OCI-LY3 (cell line): ENCODE data around the gene CYP24A1.

Source experiments
- H2AFZ ChIP-seq: fragments of 200-600, 300-600 bp; shearing (Covaris generic); 2 replicates; pipeline ENCODE4 v1.6.0; 2014; ENCODE audit warnings: antibody characterized with exemption, low read depth, low read length
- H3K27ac ChIP-seq: fragments of 200-600, 300-600 bp; sonication (generic); 2 replicates; pipeline ENCODE4 v1.5.1; 2014; ENCODE audit warnings: mild to moderate bottlenecking, low read length, moderate library complexity, mixed read lengths
- H3K27me3 ChIP-seq: fragments of 200-600, 300-600 bp; sonication (generic); 2 replicates; pipeline ENCODE4 v1.6.1; 2014; ENCODE audit warnings: low read depth, low read length, mixed read lengths
- H3K36me3 ChIP-seq: fragments of 200-600, 300-600 bp; sonication (generic); replicated peaks from 2 replicates; pipeline ENCODE3; 2014; ENCODE audit warnings: low read depth, low read length, mixed read lengths
- H3K4me1 ChIP-seq: fragments of 300-600, 200-600 bp; sonication (generic); 2 replicates; pipeline ENCODE4 v1.6.1; 2014; ENCODE audit warnings: low read length, mixed read lengths
- H3K4me2 ChIP-seq: fragments of 200-600, 300-600 bp; sonication (generic); 2 replicates; pipeline ENCODE4 v1.6.1; 2014; ENCODE audit warnings: low read length, mixed read lengths
- H3K4me3 ChIP-seq: fragments of 300-600, 200-600 bp; sonication (generic); 2 replicates; pipeline ENCODE4 v1.5.1; 2014; ENCODE audit warnings: antibody characterized with exemption, mild to moderate bottlenecking, low read length, moderate library complexity
- H3K79me2 ChIP-seq: fragments of 300-600, 200-600 bp; shearing (Covaris generic); 2 replicates; pipeline ENCODE4 v1.6.1; 2014; ENCODE audit warnings: mild to moderate bottlenecking, low read length, mixed read lengths
- H3K9ac ChIP-seq: fragments of 300-600, 200-600 bp; shearing (Covaris generic); 2 replicates; pipeline ENCODE4 v1.6.0; 2014; ENCODE audit warnings: mild to moderate bottlenecking, low read length, moderate library complexity
- H3K9me3 ChIP-seq: fragments of 200-600, 300-600 bp; shearing (Covaris generic); 2 replicates; pipeline ENCODE4 v1.6.1; 2014; ENCODE audit warnings: low read length, mixed read lengths; ENCODE audit not compliant: insufficient read depth
- H4K20me1 ChIP-seq: fragments of 200-600, 300-600 bp; sonication (generic); 2 replicates; pipeline ENCODE4 v1.6.1; 2016; ENCODE audit warnings: low read length, mixed read lengths; ENCODE audit not compliant: insufficient read depth
- EZH2phosphoT487 ChIP-seq: fragments of 200-600 bp; shearing (Covaris generic); IDR thresholded peaks from 2 replicates; pipeline ENCODE4 v1.6.1; 2018; ENCODE audit warnings: antibody characterized with exemption, mixed run types, low read depth
- TF ChIP-seq, protein P1 (sequence below): fragments of 200-600, 300-600 bp; sonication (generic); IDR thresholded peaks from 2 replicates; pipeline ENCODE4 v1.5.1; 2014; ENCODE audit warnings: antibody characterized with exemption, low read length, low read depth

The CYP24A1 gene

DNA sequence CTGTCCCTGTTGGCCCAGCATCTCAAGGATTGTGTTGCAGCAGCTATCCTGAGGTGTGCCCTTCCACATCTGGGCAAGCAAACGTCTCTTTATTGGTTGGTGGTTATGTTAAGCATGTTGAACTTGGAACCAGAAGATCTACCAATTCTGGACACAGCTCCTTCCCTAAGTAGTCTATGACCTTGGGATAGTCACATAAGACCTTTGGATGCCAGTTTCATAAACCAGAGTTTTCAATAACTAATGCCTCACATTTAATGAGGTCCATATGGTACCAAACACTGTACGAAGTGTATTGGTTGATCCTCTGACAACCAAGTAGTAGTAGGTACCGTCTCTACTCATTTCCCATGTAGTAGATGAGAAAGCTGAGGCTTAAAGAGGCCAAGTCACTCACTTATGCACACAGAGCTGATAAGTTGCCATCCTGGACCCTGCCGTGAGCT lies 3.7 kb downstream of the CYP24A1 start:
- no peaks in the 10 kb centered on the region for H3K9me3 ChIP-seq
- no peak overlapping the region for H3K27ac ChIP-seq
- H3K9ac ChIP-seq = no peak overlapping the region
- no peak overlapping the region for H3K4me3 ChIP-seq
- no peaks in the 10 kb centered on the region for H3K79me2 ChIP-seq
- H3K36me3 ChIP-seq = no peaks in the 10 kb centered on the region
- TF ChIP-seq, protein P1, sequence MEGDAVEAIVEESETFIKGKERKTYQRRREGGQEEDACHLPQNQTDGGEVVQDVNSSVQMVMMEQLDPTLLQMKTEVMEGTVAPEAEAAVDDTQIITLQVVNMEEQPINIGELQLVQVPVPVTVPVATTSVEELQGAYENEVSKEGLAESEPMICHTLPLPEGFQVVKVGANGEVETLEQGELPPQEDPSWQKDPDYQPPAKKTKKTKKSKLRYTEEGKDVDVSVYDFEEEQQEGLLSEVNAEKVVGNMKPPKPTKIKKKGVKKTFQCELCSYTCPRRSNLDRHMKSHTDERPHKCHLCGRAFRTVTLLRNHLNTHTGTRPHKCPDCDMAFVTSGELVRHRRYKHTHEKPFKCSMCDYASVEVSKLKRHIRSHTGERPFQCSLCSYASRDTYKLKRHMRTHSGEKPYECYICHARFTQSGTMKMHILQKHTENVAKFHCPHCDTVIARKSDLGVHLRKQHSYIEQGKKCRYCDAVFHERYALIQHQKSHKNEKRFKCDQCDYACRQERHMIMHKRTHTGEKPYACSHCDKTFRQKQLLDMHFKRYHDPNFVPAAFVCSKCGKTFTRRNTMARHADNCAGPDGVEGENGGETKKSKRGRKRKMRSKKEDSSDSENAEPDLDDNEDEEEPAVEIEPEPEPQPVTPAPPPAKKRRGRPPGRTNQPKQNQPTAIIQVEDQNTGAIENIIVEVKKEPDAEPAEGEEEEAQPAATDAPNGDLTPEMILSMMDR = no peak
- no peak for TF ChIP-seq EZH2phosphoT487
- H3K4me1 ChIP-seq = no peaks in the 10 kb centered on the region
- H3K27me3 ChIP-seq = peaks cover 55% of the 10 kb centered on the region
- H4K20me1 ChIP-seq = no peaks in the 10 kb centered on the region
- H3K4me2 ChIP-seq = no peak overlapping the region
- H2AFZ ChIP-seq = no peak overlapping the region

DNA sequence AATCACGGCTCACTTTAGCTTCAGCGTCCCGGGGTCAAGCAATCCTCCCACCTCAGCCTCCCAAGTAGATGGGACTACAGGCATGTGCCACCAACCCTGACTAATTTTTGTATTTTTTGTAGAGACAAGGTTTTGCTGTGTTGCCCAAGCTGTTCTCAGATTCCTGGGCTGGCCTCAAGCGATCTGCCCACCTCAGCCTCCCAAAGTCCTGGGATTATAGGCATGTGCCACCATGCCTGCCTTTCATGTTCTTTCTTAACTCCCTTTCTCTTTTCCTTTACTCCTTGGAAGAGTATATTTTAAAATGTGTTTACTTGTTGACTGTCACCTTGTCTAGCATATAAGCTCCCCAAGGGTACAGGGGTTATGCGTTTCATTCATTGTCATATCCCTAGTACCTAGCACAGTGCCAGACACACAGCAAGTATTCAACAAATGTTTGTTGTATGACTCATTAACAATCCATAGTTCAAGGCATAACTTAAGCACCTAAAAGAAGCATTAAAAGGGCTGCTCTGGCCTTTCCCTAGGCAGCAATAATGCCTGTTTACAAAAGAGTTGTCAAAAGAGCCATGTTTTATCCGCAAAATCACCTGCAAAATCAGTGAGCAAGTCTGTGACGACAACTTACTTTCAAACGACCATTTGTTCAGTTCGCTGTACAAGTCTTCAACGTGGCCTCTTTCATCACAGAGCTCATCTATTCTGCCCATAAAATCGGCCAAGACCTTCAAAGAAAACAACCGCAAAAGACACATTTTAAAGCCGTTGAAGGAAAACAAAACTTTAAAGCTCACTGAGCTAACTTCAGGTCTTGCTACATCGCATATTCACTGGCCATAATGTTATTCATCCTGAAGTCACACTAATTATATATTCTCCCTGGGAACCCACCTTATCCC lies 4.6 kb downstream of the CYP24A1 start:
- H4K20me1 ChIP-seq = no peaks in the 10 kb centered on the region
- H3K9ac ChIP-seq = no peak overlapping the region
- no peaks in the 10 kb centered on the region for H3K79me2 ChIP-seq
- H2AFZ ChIP-seq = no peak overlapping the region
- H3K27ac ChIP-seq = no peak overlapping the region
- TF ChIP-seq, protein P1 = no peak
- no peak for TF ChIP-seq EZH2phosphoT487
- no peak overlapping the region for H3K4me2 ChIP-seq
- H3K4me1 ChIP-seq = no peaks in the 10 kb centered on the region
- peaks cover 53% of the 10 kb centered on the region for H3K27me3 ChIP-seq
- no peaks in the 10 kb centered on the region for H3K9me3 ChIP-seq
- no peak overlapping the region for H3K4me3 ChIP-seq
- no peaks in the 10 kb centered on the region for H3K36me3 ChIP-seq

DNA sequence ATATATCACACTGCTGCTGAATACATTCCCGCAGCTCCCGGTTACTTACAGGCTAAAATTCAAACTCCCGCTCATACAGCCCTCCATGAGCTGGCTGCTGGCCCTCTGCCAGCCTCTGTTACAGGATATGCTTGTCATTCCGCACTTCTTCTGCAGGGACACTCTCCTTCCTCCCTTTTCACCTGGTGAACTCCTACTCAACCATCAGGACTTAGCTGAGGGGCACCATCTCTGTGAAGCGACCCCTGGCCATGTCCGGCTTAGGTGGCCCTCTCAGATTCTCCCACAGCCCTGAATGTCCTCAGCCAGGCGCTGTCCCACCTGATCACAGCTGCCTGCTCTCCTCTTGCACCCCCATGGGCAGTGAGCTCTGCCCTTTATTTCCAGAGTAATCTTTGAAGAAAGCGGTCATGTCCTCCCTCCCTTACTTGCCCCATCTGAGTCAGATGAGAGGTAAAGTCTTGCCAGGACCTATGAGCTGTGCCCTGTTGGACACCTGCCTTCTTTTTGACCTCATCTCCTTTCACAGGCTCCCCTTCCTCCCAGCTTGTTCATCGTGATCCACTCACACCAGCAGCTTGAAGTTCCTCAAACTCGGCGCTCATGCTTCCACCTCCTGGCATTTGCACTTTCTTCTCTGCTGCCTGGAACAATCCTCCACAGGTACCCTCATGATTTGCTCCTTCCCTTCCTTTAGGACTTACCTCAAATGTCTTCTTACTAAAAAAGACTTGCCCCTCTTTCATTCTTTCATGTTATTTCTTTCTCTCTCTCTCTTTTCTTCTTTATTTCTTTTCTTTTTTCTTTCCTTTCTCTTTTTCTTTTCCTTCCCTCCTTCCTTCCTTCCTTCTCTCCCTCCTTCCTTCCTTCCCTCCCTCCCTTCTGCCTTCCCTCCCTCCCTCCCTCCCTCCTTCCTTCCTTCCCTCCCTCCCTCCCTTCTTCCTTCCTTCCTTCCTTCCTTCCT lies 5.6 kb downstream of the CYP24A1 start:
- H3K4me1 ChIP-seq = no peaks in the 10 kb centered on the region
- no peak overlapping the region for H2AFZ ChIP-seq
- peaks cover 53% of the 10 kb centered on the region for H3K27me3 ChIP-seq
- no peak overlapping the region for H3K27ac ChIP-seq
- H3K4me2 ChIP-seq = no peak overlapping the region
- no peaks in the 10 kb centered on the region for H4K20me1 ChIP-seq
- no peak for TF ChIP-seq EZH2phosphoT487
- no peak overlapping the region for H3K4me3 ChIP-seq
- H3K9me3 ChIP-seq = no peaks in the 10 kb centered on the region
- H3K36me3 ChIP-seq = no peaks in the 10 kb centered on the region
- no peaks in the 10 kb centered on the region for H3K79me2 ChIP-seq
- H3K9ac ChIP-seq = no peak overlapping the region

DNA sequence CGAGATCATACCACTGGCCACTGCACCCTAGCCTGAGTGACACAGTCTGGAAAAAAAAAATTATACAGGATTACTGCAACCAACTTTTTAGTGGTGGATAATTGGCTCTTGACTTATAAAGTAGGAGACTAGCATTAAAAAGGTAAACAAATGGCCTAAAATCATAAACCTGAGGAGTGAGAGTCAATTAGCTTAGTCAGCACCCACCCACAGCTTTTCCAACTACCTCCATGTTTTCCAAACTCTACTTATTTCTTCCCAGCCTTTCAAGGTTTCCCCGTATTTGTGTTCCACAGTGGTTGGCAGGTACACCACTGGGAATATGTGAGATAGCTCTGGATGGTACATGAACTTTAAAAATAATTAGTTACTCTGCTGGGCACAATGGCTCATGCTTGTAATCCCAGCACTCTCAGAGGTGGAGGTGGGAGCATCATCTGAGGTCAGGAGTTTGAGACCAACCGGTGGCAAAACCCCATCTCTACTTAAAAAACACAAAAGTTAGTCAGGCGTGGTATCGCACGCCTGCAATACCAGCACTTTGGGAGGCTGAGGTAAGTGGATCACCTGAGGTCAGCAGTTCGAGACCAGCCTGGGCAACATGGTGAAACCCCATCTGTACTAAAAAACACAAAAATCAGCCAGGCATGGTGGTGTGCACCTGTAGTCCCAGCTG lies 6.7 kb downstream of the CYP24A1 start:
- H3K36me3 ChIP-seq = no peaks in the 10 kb centered on the region
- H3K79me2 ChIP-seq = no peaks in the 10 kb centered on the region
- no peaks in the 10 kb centered on the region for H3K9me3 ChIP-seq
- H3K27ac ChIP-seq = no peak overlapping the region
- peaks cover 50% of the 10 kb centered on the region for H3K27me3 ChIP-seq
- no peak overlapping the region for H3K4me3 ChIP-seq
- no peaks in the 10 kb centered on the region for H4K20me1 ChIP-seq
- TF ChIP-seq EZH2phosphoT487 = no peak
- TF ChIP-seq, protein P1 = no peak
- H3K9ac ChIP-seq = no peak overlapping the region
- H3K4me1 ChIP-seq = no peaks in the 10 kb centered on the region
- H2AFZ ChIP-seq = no peak overlapping the region
- no peak overlapping the region for H3K4me2 ChIP-seq
